Mesendoderm (in vitro differentiated cells): ENCODE data around the gene PITPNC1.

Experiments used
- DNase-seq: peaks from one replicate; pipeline ENCODE4 v3.0.0; 2013
- H2AK5ac ChIP-seq: 2 replicates; pipeline ENCODE4 v1.6.1; 2013; ENCODE audit warnings: low read length, inconsistent platforms
- H2BK120ac ChIP-seq: 2 replicates; pipeline ENCODE4 v1.6.1; 2013; ENCODE audit warnings: low read depth, mild to moderate bottlenecking, low read length, moderate library complexity, mixed read lengths
- H2BK15ac ChIP-seq: replicated peaks from 2 replicates; pipeline ENCODE4 v1.6.1; 2013; ENCODE audit warnings: low read depth, mild to moderate bottlenecking, moderate library complexity
- H2BK5ac ChIP-seq: 2 replicates; pipeline ENCODE4 v1.6.1; 2013; ENCODE audit warnings: low read length, inconsistent platforms
- H3K18ac ChIP-seq: 2 replicates; pipeline ENCODE4 v1.6.1; 2013; ENCODE audit warnings: mild to moderate bottlenecking, low read length, mixed read lengths
- H3K23ac ChIP-seq: one replicate; pipeline ENCODE4 v1.6.1; 2013; ENCODE audit warnings: low read length
- H3K27ac ChIP-seq: 2 replicates; pipeline ENCODE4 v1.5.1; 2013; ENCODE audit warnings: low read depth, mild to moderate bottlenecking, inconsistent platforms, low read length, moderate library complexity
- H3K27me3 ChIP-seq: 2 replicates; pipeline ENCODE4 v1.6.1; 2013; ENCODE audit warnings: low read length, control low read depth, mild to moderate bottlenecking, inconsistent platforms; ENCODE audit not compliant: insufficient read depth, poor library complexity
- H3K36me3 ChIP-seq: 2 replicates; pipeline ENCODE4 v1.6.1; 2013; ENCODE audit warnings: low read length, inconsistent platforms; ENCODE audit not compliant: control insufficient read depth, insufficient read depth
- H3K4ac ChIP-seq: one replicate; pipeline ENCODE4 v1.6.1; 2013; ENCODE audit warnings: low read depth, mild to moderate bottlenecking, low read length, moderate library complexity
- H3K4me1 ChIP-seq: 2 replicates; pipeline ENCODE4 v1.6.1; 2013; ENCODE audit warnings: low read depth, low read length, inconsistent platforms; ENCODE audit not compliant: control insufficient read depth
- H3K4me2 ChIP-seq: 2 replicates; pipeline ENCODE4 v1.6.1; 2013; ENCODE audit warnings: low read length
- H3K4me3 ChIP-seq: 2 replicates; pipeline ENCODE4 v1.5.1; 2013; ENCODE audit warnings: mild to moderate bottlenecking, low read length
- H3K56ac ChIP-seq: one replicate; pipeline ENCODE4 v1.6.1; 2013; ENCODE audit warnings: low read length
- H3K79me1 ChIP-seq: 2 replicates; pipeline ENCODE4 v1.6.1; 2013; ENCODE audit warnings: low read length, inconsistent platforms
- H3K79me2 ChIP-seq: 2 replicates; pipeline ENCODE4 v1.6.1; 2013; ENCODE audit warnings: mild to moderate bottlenecking, low read length; ENCODE audit not compliant: control insufficient read depth, insufficient read depth
- H3K9ac ChIP-seq: 2 replicates; pipeline ENCODE4 v1.6.1; 2013; ENCODE audit warnings: low read length, inconsistent platforms
- H4K5ac ChIP-seq: one replicate; pipeline ENCODE4 v1.6.1; 2013; ENCODE audit warnings: low read length
- H4K8ac ChIP-seq: one replicate; pipeline ENCODE4 v1.6.1; 2013; ENCODE audit warnings: low read depth, mild to moderate bottlenecking, control low read depth, low read length, moderate library complexity
- WGBS: extraction: QIAGEN DNeasy Blood & Tissue Kit; methylation state at CpG from one replicate; pipeline ENCODE4 v1.1.7; 2013; ENCODE audit warnings: low lambda C conversion rate, missing lambda C conversion rate; ENCODE audit not compliant: insufficient coverage; ENCODE audit errors: extremely low coverage; 5-methylcytosine and 5-hydroxymethylcytosine counted together

Gene PITPNC1

DNA sequence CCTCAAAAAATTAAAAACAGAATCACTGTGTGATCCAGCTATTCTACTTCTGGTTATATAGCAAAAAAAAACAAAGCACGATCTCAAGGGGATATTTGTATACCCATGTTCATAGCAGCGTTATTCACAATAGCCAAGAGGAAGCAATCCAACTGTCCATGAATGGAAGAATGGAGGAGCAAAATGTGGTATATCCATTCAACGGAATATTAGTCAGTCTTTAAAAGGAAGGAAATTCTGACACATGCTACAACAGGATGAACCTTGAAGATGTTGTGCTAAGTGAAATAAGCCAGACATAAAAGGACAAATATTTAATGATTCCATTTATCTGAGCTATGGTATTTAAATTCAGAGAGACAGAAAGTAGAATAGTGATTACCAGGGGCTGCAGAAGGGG, 336.1 kb downstream of the PITPNC1 start:
- no peaks in the 10 kb centered on the region for H3K36me3 ChIP-seq
- no peak overlapping the region for H3K9ac ChIP-seq
- H3K56ac ChIP-seq = no peak overlapping the region
- H4K5ac ChIP-seq = no peak overlapping the region
- H2AK5ac ChIP-seq = no peak overlapping the region
- no peaks in the 10 kb centered on the region for H3K79me1 ChIP-seq
- no peak overlapping the region for H3K4me2 ChIP-seq
- H2BK120ac ChIP-seq = no peak overlapping the region
- H3K4me1 ChIP-seq = no peaks in the 10 kb centered on the region
- no peak overlapping the region for H3K18ac ChIP-seq
- no peaks in the 10 kb centered on the region for H3K27me3 ChIP-seq
- no peak overlapping the region for H4K8ac ChIP-seq
- WGBS = no CpG with 5 or more reads among the region's 3 CpGs
- H2BK5ac ChIP-seq = no peak overlapping the region
- peaks cover 2% of the 10 kb centered on the region for H3K79me2 ChIP-seq
- no peak overlapping the region for H3K4ac ChIP-seq
- no peak overlapping the region for H2BK15ac ChIP-seq
- H3K23ac ChIP-seq = no peak overlapping the region
- H3K4me3 ChIP-seq = no peak overlapping the region
- no peak for DNase-seq
- H3K27ac ChIP-seq = no peak overlapping the region

GRCh38 chr17:67716405-67716798, 339.3 kb downstream of the PITPNC1 start:
- Histone ChIP-seq H3K4me3 (no peak overlapping the region), H4K8ac (no peak overlapping the region), H3K27me3 (no peaks in the 10 kb centered on the region), H3K23ac (no peak overlapping the region), H4K5ac (no peak overlapping the region), H3K18ac (no peak overlapping the region), H2BK5ac (no peak overlapping the region), H2AK5ac (no peak overlapping the region), H3K27ac (no peak overlapping the region), H3K4me2 (no peak overlapping the region), H3K79me2 (peaks cover 14% of the 10 kb centered on the region), H3K36me3 (peaks cover 2% of the 10 kb centered on the region), H3K4me1 (no peaks in the 10 kb centered on the region), H3K4ac (no peak overlapping the region), H2BK120ac (no peak overlapping the region), H3K9ac (no peak overlapping the region), H3K79me1 (peaks cover 1% of the 10 kb centered on the region), H2BK15ac (no peak overlapping the region), H3K56ac (no peak overlapping the region)
- no peak for DNase-seq
- WGBS = no CpG with 5 or more reads among the region's 6 CpGs

- H3K4me2 ChIP-seq = peak overlapping the region; percentile 53
- H3K27me3 ChIP-seq = no peaks in the 10 kb centered on the region
- H3K4me1 ChIP-seq = no peaks in the 10 kb centered on the region
- H3K4me3 ChIP-seq = peak overlapping the region; percentile 7
- no peak overlapping the region for H3K23ac ChIP-seq
- peaks cover 1% of the 10 kb centered on the region for H3K79me1 ChIP-seq
- peaks cover 14% of the 10 kb centered on the region for H3K79me2 ChIP-seq
- H3K18ac ChIP-seq = peak overlapping the region; percentile 88
- no CpG with 5 or more reads among the region's 5 CpGs for WGBS
- DNase-seq = no peak
- no peak overlapping the region for H2AK5ac ChIP-seq
- peaks cover 6% of the 10 kb centered on the region for H3K36me3 ChIP-seq
- H3K27ac ChIP-seq = no peak overlapping the region
- H2BK120ac ChIP-seq = no peak overlapping the region
- H3K9ac ChIP-seq = peak overlapping the region; percentile 79
- no peak overlapping the region for H4K5ac ChIP-seq
- H3K4ac ChIP-seq = peak overlapping the region; percentile 72
- H2BK15ac ChIP-seq = no peak overlapping the region
- peak overlapping the region; percentile 75 for H3K56ac ChIP-seq
- no peak overlapping the region for H4K8ac ChIP-seq
- H2BK5ac ChIP-seq = no peak overlapping the region
Measured at GRCh38 chr17:67717192-67717623, 340.1 kb downstream of the PITPNC1 start.

GRCh38 chr17:67717624-67718324, 340.7 kb downstream of the PITPNC1 start, which contains the start of gene NOL11:
Gene NOL11, plus strand, starts transcription at chr17:67717936. Its CDS starts 12 bp downstream, at chr17:67717948.
- Histone ChIP-seq H2BK5ac (peak within 1 kb of the TSS; percentile 76), H4K5ac (no peak within 1 kb of the TSS), H3K27ac (peak within 1 kb of the TSS; percentile 56), H4K8ac (no peak within 1 kb of the TSS), H3K23ac (no peak within 1 kb of the TSS), H3K36me3 (peaks cover 8% of the 10 kb centered on the region), H3K79me2 (peaks cover 14% of the 10 kb centered on the region), H3K4me2 (peak within 1 kb of the TSS; percentile 86), H3K9ac (peak within 1 kb of the TSS; percentile 93), H3K18ac (peak within 1 kb of the TSS; percentile 88), H2BK120ac (no peak within 1 kb of the TSS), H2AK5ac (no peak within 1 kb of the TSS), H3K4me3 (peak within 1 kb of the TSS; percentile 79), H3K27me3 (no peaks in the 10 kb centered on the region), H3K56ac (peak within 1 kb of the TSS; percentile 98), H3K79me1 (peaks cover 1% of the 10 kb centered on the region), H2BK15ac (no peak within 1 kb of the TSS), H3K4me1 (no peaks in the 10 kb centered on the region), H3K4ac (peak within 1 kb of the TSS; percentile 72)
- WGBS = no CpG with 5 or more reads among the region's 49 CpGs
- DNase-seq = peak; percentile 99

GRCh38 chr17:67718325-67718941, 341.4 kb downstream of the PITPNC1 start:
- H3K27ac ChIP-seq = peak overlapping the region; percentile 56
- no peak overlapping the region for H4K5ac ChIP-seq
- H3K56ac ChIP-seq = peak overlapping the region; percentile 98
- WGBS = no CpG with 5 or more reads among the region's 16 CpGs
- H2BK15ac ChIP-seq = no peak overlapping the region
- no peak overlapping the region for H3K4ac ChIP-seq
- no peak overlapping the region for H4K8ac ChIP-seq
- no peak overlapping the region for H2BK5ac ChIP-seq
- DNase-seq = peak; percentile 83
- H3K18ac ChIP-seq = peak overlapping the region; percentile 3
- no peaks in the 10 kb centered on the region for H3K27me3 ChIP-seq
- peaks cover 14% of the 10 kb centered on the region for H3K79me2 ChIP-seq
- H2AK5ac ChIP-seq = no peak overlapping the region
- H3K4me3 ChIP-seq = peak overlapping the region; percentile 79
- H3K4me1 ChIP-seq = no peaks in the 10 kb centered on the region
- peaks cover 8% of the 10 kb centered on the region for H3K36me3 ChIP-seq
- peaks cover 1% of the 10 kb centered on the region for H3K79me1 ChIP-seq
- peak overlapping the region; percentile 93 for H3K9ac ChIP-seq
- H2BK120ac ChIP-seq = no peak overlapping the region
- no peak overlapping the region for H3K23ac ChIP-seq
- peak overlapping the region; percentile 86 for H3K4me2 ChIP-seq
